SKM-1 (cell line): ENCODE data around the gene DDI2.

ENCODE experiments used
- DNase-seq: peaks from one replicate; lab custom pipeline; 2025; ENCODE audit not compliant: unreplicated experiment; lab: John Stamatoyannopoulos, UW

DDI2 gene

DNA sequence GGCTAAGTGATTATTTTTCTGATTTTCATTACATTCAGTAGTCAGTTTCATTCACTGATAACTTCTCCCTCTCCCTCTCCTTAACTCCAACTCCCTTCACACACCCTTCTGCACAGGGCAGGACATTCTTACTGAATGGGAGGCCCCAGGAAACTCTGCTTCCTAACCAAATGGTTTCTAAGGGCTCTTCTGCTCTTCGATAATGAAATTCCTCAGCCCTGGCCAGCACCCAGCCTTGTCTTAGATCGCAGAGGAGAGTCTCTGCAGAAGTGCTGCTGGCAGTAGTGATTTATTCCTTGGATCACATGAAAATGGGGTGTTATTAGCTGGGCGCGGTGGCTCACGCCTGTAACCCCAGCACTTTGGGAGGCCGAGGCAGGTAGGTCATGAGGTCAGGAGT, 83.2 kb downstream of the DDI2 start:
- DNase-seq: no peak

- DNase-seq: no peak
Measured at GRCh38 chr1:15701784-15702183, 84.5 kb downstream of the DDI2 start.

DNA sequence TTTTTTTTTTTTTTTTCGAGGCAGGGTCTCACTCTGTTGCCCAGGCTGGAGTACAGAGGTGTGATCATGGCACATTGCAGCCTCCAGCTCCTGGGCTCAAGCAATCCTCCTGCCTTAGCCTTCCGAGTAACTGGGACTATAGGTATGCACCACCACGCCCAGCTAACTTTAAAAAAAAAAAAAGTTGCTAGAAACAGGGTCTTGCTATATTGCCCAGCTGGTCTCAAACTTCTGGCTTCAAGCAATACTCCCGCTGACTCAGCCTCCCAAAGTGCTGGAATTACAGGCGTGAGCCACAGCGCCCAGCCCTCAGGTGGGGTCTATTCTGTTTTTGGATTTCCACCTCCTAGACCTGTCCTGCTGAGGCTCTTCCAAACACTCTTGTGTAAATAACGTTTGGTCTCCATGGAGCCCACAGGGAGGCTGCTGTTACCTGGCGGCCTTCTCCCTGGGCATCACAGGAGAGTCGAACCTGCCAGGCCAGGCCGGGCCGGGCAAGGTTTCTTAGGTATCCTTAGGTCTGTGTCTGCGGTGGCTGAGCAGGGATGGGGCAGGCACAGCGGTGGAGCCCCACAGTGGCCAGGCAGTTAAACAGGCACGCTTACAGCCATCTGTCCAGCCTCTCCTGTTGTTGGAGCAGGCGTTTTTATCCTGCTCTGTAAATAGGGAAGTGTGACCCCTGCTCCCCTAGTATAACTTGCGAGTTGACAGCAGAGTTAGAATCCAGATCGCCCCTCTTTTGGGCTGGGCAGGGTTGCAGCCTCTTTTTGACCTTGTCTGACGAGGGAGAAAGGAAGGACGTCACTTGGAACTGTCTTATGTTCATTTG, 85.7 kb downstream of the DDI2 start:
- no peak for DNase-seq

- DNase-seq: no peak
Measured at GRCh38 chr1:15703562-15703961, 86.3 kb downstream of the DDI2 start.

GRCh38 chr1:15704526-15705183, 87.4 kb downstream of the DDI2 start:
- DNase-seq: no peak

DNA sequence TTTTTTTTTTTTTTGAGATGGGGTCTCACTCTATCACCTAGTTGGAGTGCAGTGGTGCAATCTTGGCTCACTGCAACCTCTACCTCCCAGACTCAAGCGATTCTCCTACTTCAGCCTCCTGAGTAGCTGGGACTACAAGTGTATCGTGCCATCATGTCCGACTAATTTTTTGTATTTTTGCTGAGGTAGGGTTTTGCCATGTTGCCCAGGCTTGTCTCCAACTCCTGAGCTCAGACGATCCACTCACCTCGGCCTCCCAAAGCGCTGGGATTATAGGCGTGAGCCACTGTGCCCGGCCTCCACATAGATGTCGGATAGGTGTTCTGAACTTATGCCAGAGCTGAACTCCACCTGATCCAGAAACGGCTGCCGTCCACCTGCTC, 87.9 kb downstream of the DDI2 start:
- DNase-seq: no peak

DNA sequence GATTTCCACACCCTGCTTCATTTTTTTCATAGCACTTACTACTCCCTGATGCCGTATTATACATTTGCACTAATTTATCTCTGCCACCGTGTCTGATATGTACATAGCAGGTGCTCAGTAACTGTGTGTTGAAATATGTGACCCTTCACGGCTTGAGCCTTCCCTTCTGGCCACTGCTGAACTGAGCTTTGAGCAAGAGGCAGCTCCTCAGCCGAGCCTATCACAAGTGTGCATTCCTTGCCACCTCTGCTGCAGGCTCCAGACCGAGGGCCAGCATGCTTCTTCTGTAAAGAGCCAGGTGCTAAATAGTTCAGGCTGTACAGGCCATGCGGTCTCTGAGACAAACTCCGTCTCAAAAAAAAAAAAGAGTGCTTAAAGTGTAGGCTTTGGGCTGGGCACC, 89.5 kb downstream of the DDI2 start:
- DNase-seq: no peak

DNA sequence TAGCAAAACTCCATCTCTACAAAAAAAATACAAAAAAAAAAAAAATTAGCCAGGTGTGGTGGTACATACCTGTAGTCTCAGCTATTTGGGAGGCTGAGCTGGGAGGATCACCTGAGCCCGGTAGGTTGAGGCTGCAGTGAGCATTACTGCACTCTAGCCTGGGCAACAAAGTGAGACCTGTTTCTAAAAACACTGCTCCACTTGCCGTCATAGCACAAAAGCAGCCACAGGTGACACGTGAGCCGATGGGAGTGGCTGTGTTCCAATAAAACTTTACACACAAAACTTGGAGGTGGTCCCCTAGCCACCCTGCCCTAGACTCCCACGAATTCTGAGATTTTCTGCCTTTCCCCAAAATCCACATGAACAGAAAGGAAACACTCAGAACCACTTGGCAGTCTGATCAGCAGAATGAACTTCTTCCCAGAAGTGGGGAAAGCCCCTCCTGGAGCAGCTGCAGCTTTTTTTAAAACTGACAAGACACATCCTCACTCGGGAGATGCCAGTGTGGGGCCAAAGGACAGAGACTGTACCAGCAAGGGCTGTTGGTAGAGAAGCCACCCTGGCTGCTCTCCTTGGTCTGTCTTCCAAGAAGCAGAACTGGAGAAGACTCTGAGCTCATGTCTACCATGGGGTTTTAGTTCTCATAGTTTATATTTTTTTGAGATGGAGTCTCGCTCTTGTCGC, 90.1 kb downstream of the DDI2 start:
- no peak for DNase-seq

- no peak for DNase-seq
Measured at GRCh38 chr1:15708486-15709137, 91.4 kb downstream of the DDI2 start.

- no peak for DNase-seq
Measured at GRCh38 chr1:15709226-15709625, 92.0 kb downstream of the DDI2 start.

GRCh38 chr1:15712168-15712567, 94.9 kb downstream of the DDI2 start:
- no peak for DNase-seq

GRCh38 chr1:15714406-15715136, 97.3 kb downstream of the DDI2 start:
- DNase-seq: no peak

DNA sequence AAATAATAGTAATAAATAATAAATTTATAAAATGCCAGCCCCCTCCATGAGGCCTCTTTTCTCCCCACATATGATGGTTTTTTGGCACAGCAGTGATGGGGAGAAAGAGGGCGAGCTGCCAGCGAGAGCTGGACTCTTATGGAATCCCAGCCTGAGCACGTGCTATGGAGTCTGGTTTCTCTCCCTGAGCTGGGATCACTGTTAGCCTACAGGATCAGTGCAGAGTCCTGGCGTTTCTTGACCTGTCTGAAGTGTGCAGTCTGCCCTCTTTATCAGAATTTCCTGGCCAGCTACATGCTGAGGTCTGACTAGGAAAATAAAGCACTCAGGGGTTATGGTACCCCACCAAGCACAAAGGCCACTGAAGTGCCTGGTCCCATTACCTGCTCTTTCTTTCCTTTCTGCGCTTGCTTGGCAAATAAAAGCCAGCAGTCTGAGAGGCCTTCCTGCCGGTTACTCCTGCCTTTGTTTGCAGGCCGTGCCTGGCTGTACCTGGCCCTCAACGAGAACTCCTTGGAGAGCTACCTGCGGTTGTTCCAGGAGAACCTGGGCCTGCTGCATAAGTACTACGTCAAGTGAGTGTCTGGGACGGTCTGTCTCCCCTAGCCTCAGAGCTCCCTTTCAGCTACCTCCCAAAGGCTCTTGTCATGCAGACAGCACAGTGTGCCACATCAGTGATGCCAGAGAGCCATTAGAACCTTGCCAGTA, 100.3 kb downstream of the DDI2 start:
- DNase-seq: no peak

- DNase-seq: no peak
Measured at GRCh38 chr1:15718199-15718601, 100.9 kb downstream of the DDI2 start.
